ENCODE data around the gene SMG9.
"Not testable (repeated sequence)": the region's sequence is repeated elsewhere in the genome, so short reads cannot be mapped to it uniquely, and the experiment has no call there.

The SMG9 gene

DNA sequence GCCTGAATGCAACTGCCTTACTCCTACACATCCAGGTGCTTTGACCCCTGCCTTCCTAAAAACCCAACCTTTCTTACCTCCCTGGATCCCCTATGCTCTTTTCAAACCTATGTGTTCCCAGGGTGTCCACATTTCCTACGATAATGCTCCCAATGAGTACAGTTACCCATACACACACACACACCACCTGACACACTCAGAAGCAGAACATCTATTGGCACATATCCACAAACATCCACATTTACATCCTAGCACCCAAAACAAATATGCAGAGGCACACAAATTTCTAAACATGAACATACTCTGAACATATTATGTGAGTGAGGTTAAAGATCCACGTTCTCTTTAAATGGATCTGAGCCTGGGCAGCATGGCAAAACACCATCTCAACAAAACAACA is 62.4 kb downstream of the SMG9 start:
- H3K9ac ChIP-seq (ENCODE audit: low read depth, low read length): no peak overlapping the region
- peaks cover 5% of the 10 kb centered on the region; the same call in 1 of the 2 replicates for H3K9me3 ChIP-seq (ENCODE audit: control insufficient read depth, insufficient read depth, low read length)
- H3K36me3 ChIP-seq (ENCODE audit: insufficient read depth, low read length): no peaks in the 10 kb centered on the region
- H3K4me1 ChIP-seq (ENCODE audit: insufficient read depth, low read length): peaks cover 6% of the 10 kb centered on the region; the same call in 1 of the 2 replicates

GRCh38 chr19:43691755-43692154 is 63.0 kb downstream of the SMG9 start:
- Histone ChIP-seq H3K9ac (ENCODE audit: low read depth, low read length) (no peak overlapping the region), H3K4me1 (ENCODE audit: insufficient read depth, low read length) (peaks cover 12% of the 10 kb centered on the region), H3K9me3 (ENCODE audit: control insufficient read depth, insufficient read depth, low read length) (peaks cover 5% of the 10 kb centered on the region; the same call in 1 of the 2 replicates), H3K36me3 (ENCODE audit: insufficient read depth, low read length) (no peaks in the 10 kb centered on the region)

DNA sequence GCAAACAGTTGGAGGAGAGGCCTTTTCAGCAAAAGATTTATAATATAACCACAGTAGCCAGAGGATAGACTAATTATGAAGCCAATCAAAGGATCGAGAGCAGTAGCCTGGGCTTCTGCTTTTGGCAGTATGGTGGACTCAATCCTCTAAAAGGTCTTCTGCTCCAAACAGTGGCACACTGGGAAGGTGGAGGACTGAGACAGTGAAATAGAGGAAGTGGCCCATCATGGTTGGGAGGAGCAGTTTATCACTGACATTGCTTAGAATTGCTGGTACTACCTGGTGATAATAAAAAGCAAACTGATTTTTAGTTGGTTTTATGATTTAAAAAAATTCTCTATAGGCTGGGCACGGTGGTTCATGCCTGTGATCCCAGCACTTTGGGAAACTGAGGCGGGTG is 63.9 kb downstream of the SMG9 start:
- peaks cover 17% of the 10 kb centered on the region for H3K4me1 ChIP-seq (ENCODE audit: insufficient read depth, low read length)
- H3K9me3 ChIP-seq (ENCODE audit: control insufficient read depth, insufficient read depth, low read length): peaks cover 5% of the 10 kb centered on the region; the same call in 1 of the 2 replicates
- H3K36me3 ChIP-seq (ENCODE audit: insufficient read depth, low read length): no peaks in the 10 kb centered on the region
- no peak overlapping the region for H3K9ac ChIP-seq (ENCODE audit: low read depth, low read length)

DNA sequence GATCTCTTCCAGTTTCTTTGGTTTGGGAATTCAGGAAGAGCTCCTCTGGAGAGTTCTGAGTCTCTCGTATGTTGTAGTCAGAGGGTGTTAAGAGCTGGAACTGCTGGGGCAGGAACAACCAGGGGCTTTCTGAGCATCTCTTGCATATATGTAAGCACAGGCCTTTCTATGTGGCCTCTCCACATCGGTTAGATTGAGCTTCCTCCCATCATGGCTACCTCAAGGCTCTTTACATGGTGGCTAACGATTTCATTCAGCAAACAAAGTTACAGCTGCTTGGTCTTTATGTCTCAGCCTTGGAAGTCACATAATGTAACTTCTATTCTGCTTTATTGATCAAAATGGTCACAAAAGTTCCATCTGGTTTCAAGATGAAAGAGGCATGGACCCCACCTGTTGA is 64.3 kb downstream of the SMG9 start:
- Histone ChIP-seq H3K9ac (ENCODE audit: low read depth, low read length) (no peak overlapping the region), H3K4me1 (ENCODE audit: insufficient read depth, low read length) (peaks cover 17% of the 10 kb centered on the region), H3K36me3 (ENCODE audit: insufficient read depth, low read length) (no peaks in the 10 kb centered on the region), H3K9me3 (ENCODE audit: control insufficient read depth, insufficient read depth, low read length) (peaks cover 5% of the 10 kb centered on the region; the same call in 1 of the 2 replicates)

GRCh38 chr19:43688059-43688701 is 66.6 kb downstream of the SMG9 start:
- Histone ChIP-seq H3K9ac (ENCODE audit: low read depth, low read length) (no peak overlapping the region), H3K9me3 (ENCODE audit: control insufficient read depth, insufficient read depth, low read length) (peaks cover 5% of the 10 kb centered on the region; the same call in 1 of the 2 replicates), H3K36me3 (ENCODE audit: insufficient read depth, low read length) (no peaks in the 10 kb centered on the region), H3K4me1 (ENCODE audit: insufficient read depth, low read length) (peaks cover 17% of the 10 kb centered on the region)

DNA sequence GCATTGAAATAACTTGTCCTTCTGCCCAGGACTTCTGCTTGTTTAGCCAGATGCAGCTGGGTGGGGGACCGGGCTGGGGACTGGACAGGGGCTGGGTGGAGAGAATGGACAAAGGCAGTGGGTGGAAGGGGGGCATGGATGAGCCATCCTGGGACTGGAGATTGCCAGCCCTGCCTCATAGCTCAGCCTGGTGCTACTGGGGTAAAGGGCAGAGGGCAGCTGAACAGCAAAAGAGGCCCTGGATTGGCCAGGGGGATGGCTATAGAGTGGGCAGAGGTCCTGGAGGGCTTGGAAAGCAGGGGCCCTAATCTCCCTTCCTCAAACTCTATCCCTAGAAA is 67.1 kb downstream of the SMG9 start:
- Histone ChIP-seq H3K36me3 (ENCODE audit: insufficient read depth, low read length) (no peaks in the 10 kb centered on the region), H3K4me1 (ENCODE audit: insufficient read depth, low read length) (peaks cover 17% of the 10 kb centered on the region), H3K9me3 (ENCODE audit: control insufficient read depth, insufficient read depth, low read length) (peaks cover 5% of the 10 kb centered on the region; the same call in 1 of the 2 replicates), H3K9ac (ENCODE audit: low read depth, low read length) (no peak overlapping the region)

- Histone ChIP-seq H3K36me3 (ENCODE audit: insufficient read depth, low read length) (no peaks in the 10 kb centered on the region), H3K9ac (ENCODE audit: low read depth, low read length) (no peak overlapping the region), H3K9me3 (ENCODE audit: control insufficient read depth, insufficient read depth, low read length) (no peaks in the 10 kb centered on the region), H3K4me1 (ENCODE audit: insufficient read depth, low read length) (peaks cover 17% of the 10 kb centered on the region)
These were observed 70.4 kb downstream of the SMG9 start for GRCh38 chr19:43684326-43684725.

- no peak overlapping the region for H3K9ac ChIP-seq (ENCODE audit: low read depth, low read length)
- H3K36me3 ChIP-seq (ENCODE audit: insufficient read depth, low read length): no peaks in the 10 kb centered on the region
- peaks cover 17% of the 10 kb centered on the region for H3K4me1 ChIP-seq (ENCODE audit: insufficient read depth, low read length)
These were observed 70.9 kb downstream of the SMG9 start for GRCh38 chr19:43683905-43684304.

GRCh38 chr19:43682824-43683661 is 71.7 kb downstream of the SMG9 start:
- no peaks in the 10 kb centered on the region for H3K36me3 ChIP-seq (ENCODE audit: insufficient read depth, low read length)
- H3K9me3 ChIP-seq (ENCODE audit: control insufficient read depth, insufficient read depth, low read length): no peaks in the 10 kb centered on the region
- no peak overlapping the region for H3K9ac ChIP-seq (ENCODE audit: low read depth, low read length)
- peaks cover 17% of the 10 kb centered on the region for H3K4me1 ChIP-seq (ENCODE audit: insufficient read depth, low read length)

More at GRCh38 chr19:43683905-43684304, 70.9 kb downstream of the SMG9 start:
- H3K9me3 ChIP-seq (ENCODE audit: control insufficient read depth, insufficient read depth, low read length): no peaks in the 10 kb centered on the region

GRCh38 chr19:43682269-43682668 is 72.5 kb downstream of the SMG9 start:
- not testable (repeated sequence) for H3K9me3 ChIP-seq (ENCODE audit: control insufficient read depth, insufficient read depth, low read length); H3K9ac ChIP-seq (ENCODE audit: low read depth, low read length); H3K36me3 ChIP-seq (ENCODE audit: insufficient read depth, low read length); H3K4me1 ChIP-seq (ENCODE audit: insufficient read depth, low read length)

- no peaks in the 10 kb centered on the region for H3K9me3 ChIP-seq (ENCODE audit: control insufficient read depth, insufficient read depth, low read length)
- no peaks in the 10 kb centered on the region for H3K36me3 ChIP-seq (ENCODE audit: insufficient read depth, low read length)
- H3K9ac ChIP-seq (ENCODE audit: low read depth, low read length): no peak overlapping the region
- H3K4me1 ChIP-seq (ENCODE audit: insufficient read depth, low read length): peaks cover 6% of the 10 kb centered on the region
These were observed 72.9 kb downstream of the SMG9 start for GRCh38 chr19:43681821-43682220.

GRCh38 chr19:43678512-43679261 is 76.1 kb downstream of the SMG9 start:
- peaks cover 17% of the 10 kb centered on the region; the same call in 1 of the 2 replicates for H3K4me1 ChIP-seq (ENCODE audit: insufficient read depth, low read length)
- H3K9ac ChIP-seq (ENCODE audit: low read depth, low read length): no peak overlapping the region
- no peaks in the 10 kb centered on the region for H3K36me3 ChIP-seq (ENCODE audit: insufficient read depth, low read length)
- H3K9me3 ChIP-seq (ENCODE audit: control insufficient read depth, insufficient read depth, low read length): no peaks in the 10 kb centered on the region

Data from ES-I3 (cell line).